HFF-Myc (cell line): ENCODE data around the gene CHERP.

Experiments
- DNase-seq: peaks from one replicate; pipeline ENCODE4 v3.0.0-alpha.2; 2011; ENCODE audit warnings: low read depth; ENCODE audit errors: extremely low read depth
- H3K4me3 ChIP-seq: replicated peaks from 2 replicates; pipeline ENCODE4 v1.5.1; 2011; ENCODE audit warnings: low read depth, mild to moderate bottlenecking, control low read depth, low read length
- CTCF ChIP-seq: IDR thresholded peaks from 2 replicates; pipeline ENCODE4 v1.5.1; 2012; ENCODE audit warnings: mild to moderate bottlenecking, low read depth, low read length, control low read depth; ENCODE audit errors: missing control alignments

The CHERP gene, protein sequence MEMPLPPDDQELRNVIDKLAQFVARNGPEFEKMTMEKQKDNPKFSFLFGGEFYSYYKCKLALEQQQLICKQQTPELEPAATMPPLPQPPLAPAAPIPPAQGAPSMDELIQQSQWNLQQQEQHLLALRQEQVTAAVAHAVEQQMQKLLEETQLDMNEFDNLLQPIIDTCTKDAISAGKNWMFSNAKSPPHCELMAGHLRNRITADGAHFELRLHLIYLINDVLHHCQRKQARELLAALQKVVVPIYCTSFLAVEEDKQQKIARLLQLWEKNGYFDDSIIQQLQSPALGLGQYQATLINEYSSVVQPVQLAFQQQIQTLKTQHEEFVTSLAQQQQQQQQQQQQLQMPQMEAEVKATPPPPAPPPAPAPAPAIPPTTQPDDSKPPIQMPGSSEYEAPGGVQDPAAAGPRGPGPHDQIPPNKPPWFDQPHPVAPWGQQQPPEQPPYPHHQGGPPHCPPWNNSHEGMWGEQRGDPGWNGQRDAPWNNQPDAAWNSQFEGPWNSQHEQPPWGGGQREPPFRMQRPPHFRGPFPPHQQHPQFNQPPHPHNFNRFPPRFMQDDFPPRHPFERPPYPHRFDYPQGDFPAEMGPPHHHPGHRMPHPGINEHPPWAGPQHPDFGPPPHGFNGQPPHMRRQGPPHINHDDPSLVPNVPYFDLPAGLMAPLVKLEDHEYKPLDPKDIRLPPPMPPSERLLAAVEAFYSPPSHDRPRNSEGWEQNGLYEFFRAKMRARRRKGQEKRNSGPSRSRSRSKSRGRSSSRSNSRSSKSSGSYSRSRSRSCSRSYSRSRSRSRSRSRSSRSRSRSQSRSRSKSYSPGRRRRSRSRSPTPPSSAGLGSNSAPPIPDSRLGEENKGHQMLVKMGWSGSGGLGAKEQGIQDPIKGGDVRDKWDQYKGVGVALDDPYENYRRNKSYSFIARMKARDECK

DNA sequence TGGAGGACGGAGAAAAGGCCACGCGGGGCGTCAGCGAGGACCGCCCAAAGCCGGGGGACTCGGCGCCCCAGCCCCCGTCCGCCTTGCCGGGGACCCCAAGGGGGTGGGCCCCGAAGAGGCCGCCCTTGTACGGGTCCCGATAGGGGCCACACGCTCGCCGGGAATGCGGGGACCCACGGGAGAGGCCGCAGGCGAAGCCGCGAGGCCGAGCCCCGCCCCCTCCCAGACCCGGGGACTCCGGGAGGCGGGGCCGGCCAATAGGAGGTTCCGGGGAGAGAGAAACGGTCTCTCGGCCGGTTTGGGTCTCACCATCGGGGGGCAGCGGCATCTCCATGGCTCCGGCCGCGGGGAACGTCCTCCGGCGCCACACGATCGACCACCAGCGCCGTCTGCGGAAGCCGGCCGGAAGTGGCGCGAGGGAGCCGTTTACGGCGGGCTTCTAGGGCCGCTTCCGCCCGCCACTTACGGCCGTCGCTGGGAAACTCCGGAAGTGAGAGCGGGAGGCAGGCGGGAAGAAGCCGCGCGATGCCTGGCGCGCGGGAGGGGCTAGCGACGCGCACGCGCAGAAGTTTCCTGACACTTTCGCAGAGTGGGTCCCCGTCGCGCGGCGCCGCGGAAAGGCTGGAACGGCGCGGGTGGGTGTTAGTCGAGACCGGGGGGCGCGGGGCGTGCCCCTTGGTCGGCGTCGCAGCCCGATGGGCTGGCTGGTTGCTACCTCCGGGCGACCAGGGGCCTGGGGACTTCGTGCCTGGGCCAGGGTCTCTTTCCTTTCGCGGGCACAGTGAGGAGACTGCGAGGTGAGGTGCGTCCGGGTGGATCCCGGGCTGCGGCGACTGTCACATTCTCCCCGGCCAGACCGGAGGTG, at the start of gene CHERP:
CHERP (minus strand) TSS at position 393 of the 865 bp plus-strand sequence; CDS start at position 334, 59 bp downstream.
- no peak for TF ChIP-seq CTCF
- peak; percentile 72 for DNase-seq
- H3K4me3 ChIP-seq = peak within 1 kb of the TSS; percentile 99

DNA sequence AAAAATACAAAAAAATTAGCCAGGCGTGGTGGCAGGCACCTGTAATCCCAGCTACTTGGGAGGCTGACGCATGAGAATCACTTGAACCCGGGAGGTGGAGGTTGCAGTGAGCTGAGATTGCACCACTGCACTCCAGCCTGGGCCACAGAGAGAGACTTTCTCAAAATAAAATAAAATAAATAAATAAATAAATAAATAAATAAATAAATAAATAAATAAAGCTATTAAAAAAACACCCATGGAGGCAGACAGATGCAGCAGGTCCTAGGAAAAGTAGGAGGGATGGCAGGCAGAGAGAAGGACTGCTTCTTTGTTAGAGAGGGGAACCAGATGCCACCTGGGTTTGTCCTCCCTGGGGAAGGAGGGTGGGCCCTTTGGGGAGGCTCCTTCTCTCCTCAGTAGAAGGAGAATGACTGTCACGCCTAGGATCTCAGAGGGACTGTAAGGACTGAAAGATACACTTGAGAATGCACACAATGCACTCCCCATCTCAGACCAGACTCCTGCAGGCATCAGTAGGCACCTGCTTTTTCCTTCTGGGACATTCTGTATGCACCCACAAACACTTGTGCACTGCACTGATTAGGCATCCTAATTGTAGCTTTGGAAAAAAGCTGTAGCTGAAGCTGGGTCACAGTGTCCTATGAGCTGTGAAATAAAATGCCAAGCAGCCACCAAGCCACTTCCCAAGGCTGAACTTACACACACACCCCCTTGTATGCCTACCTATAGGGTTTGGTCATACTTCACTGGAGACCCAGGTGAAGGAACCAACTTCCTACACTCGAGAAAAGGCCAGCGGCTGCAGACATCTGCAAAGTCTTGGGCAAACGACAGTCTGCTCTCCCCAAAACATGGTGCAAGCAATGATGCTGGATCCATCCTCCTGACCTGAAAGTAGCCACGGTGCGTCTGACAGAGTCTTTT, 48.9 kb upstream of the CHERP start:
- TF ChIP-seq CTCF = no peak
- DNase-seq = no peak
- H3K4me3 ChIP-seq = no peak overlapping the region

- no peak for DNase-seq
- TF ChIP-seq CTCF = no peak
- no peak overlapping the region for H3K4me3 ChIP-seq
Observed at GRCh38 chr19:16589917-16590316, 47.7 kb upstream of the CHERP start.

- no peak for DNase-seq
- no peak overlapping the region for H3K4me3 ChIP-seq
- no peak for TF ChIP-seq CTCF
Observed at GRCh38 chr19:16588824-16589577, 46.8 kb upstream of the CHERP start.

- DNase-seq = no peak
- no peak for TF ChIP-seq CTCF
- H3K4me3 ChIP-seq = no peak overlapping the region
Observed at GRCh38 chr19:16587833-16588823, 45.9 kb upstream of the CHERP start.
